GM23338 (cell line): Measurements from ENCODE around the gene VEPH1. TPM values are rescaled to one million over a fixed set of nuclear protein-coding genes. Genes with fewer than 3 reads are reported as not detected.

Experiments used
- ATAC-seq: fragments of 200-7000 bp; cut with Tn5 transposase; 3 replicates; pipeline ENCODE4 v1.9.1; 2020
- DNase-seq: peaks from one replicate; pipeline ENCODE4 v3.0.0-alpha.2; 2015; ENCODE audit warnings: low spot score
- H2AFZ ChIP-seq: fragments of 200-600 bp; sonication (generic); 2 replicates; pipeline ENCODE4 v1.8.0; 2016; ENCODE audit warnings: antibody characterized with exemption, mild to moderate bottlenecking, moderate library complexity
- H3F3A ChIP-seq: fragments of 200-600 bp; sonication (generic); replicated peaks from 2 replicates; pipeline ENCODE4 v1.8.0; 2017; ENCODE audit warnings: antibody characterized with exemption, mixed run types, low read depth
- H3K27ac ChIP-seq: fragments of 200-600 bp; sonication (generic); 2 replicates; pipeline ENCODE4 v1.6.1; 2016; ENCODE audit warnings: low read depth
- H3K27me3 ChIP-seq: fragments of 200-600 bp; sonication (generic); 2 replicates; pipeline ENCODE4 v1.8.0; 2016; ENCODE audit warnings: mild to moderate bottlenecking, mixed run types, moderate library complexity; ENCODE audit not compliant: insufficient read depth
- H3K36me3 ChIP-seq: fragments of 200-600 bp; sonication (generic); 2 replicates; pipeline ENCODE4 v1.8.0; 2016; ENCODE audit warnings: mild to moderate bottlenecking; ENCODE audit not compliant: insufficient read depth
- H3K4me1 ChIP-seq: fragments of 200-600 bp; sonication (generic); 2 replicates; pipeline ENCODE4 v1.8.0; 2016; ENCODE audit warnings: mild to moderate bottlenecking, moderate library complexity; ENCODE audit not compliant: insufficient read depth
- H3K4me2 ChIP-seq: fragments of 200-600 bp; sonication (generic); 2 replicates; pipeline ENCODE4 v1.7.1; 2017; ENCODE audit warnings: mixed run types
- H3K4me3 ChIP-seq: fragments of 200-600 bp; sonication (generic); 2 replicates; pipeline ENCODE4 v1.6.1; 2016; ENCODE audit warnings: mixed run types
- H3K79me2 ChIP-seq: fragments of 200-600 bp; sonication (generic); replicated peaks from 2 replicates; pipeline ENCODE4 v1.8.0; 2017; ENCODE audit warnings: mild to moderate bottlenecking; ENCODE audit not compliant: insufficient read depth
- H3K9me2 ChIP-seq: fragments of 200-600 bp; sonication (generic); 2 replicates; pipeline ENCODE4 v1.8.0; 2017; ENCODE audit not compliant: insufficient read depth
- H4K20me1 ChIP-seq: fragments of 200-600 bp; sonication (generic); replicated peaks from 2 replicates; pipeline ENCODE4 v1.8.0; 2017; ENCODE audit warnings: mild to moderate bottlenecking; ENCODE audit not compliant: insufficient read depth
- H3K27ac Mint-ChIP-seq: 2 replicates; pipeline ENCODE4 v1.8.0; 2020; ENCODE audit warnings: inconsistent platforms, mild to moderate bottlenecking, moderate library complexity, mixed read lengths
- H3K27me3 Mint-ChIP-seq: 3 replicates; pipeline ENCODE4 v1.8.0; 2022; ENCODE audit warnings: low read depth, mild to moderate bottlenecking, moderate library complexity, mixed read lengths, inconsistent platforms; ENCODE audit not compliant: insufficient read depth, poor library complexity
- H3K36me3 Mint-ChIP-seq: 3 replicates; pipeline ENCODE4 v1.8.0; 2021; ENCODE audit warnings: low read depth, mild to moderate bottlenecking, inconsistent platforms, moderate library complexity, mixed read lengths
- H3K4me1 Mint-ChIP-seq: 3 replicates; pipeline ENCODE4 v1.8.0; 2020; ENCODE audit warnings: mild to moderate bottlenecking, inconsistent platforms, mixed read lengths
- H3K4me3 Mint-ChIP-seq: 3 replicates; pipeline ENCODE4 v1.8.0; 2021; ENCODE audit warnings: moderate library complexity, mild to moderate bottlenecking, inconsistent platforms, mixed read lengths
- H3K9me3 Mint-ChIP-seq: 3 replicates; pipeline ENCODE4 v1.8.0; 2020; ENCODE audit warnings: moderate library complexity, mild to moderate bottlenecking, inconsistent platforms, mixed read lengths
- CREB1 ChIP-seq: fragments of 250-450 bp; sonication (Bioruptor Pico); IDR thresholded peaks from 2 replicates; pipeline ENCODE4 v1.5.0; 2020; ENCODE audit warnings: low read depth, mild to moderate bottlenecking, moderate library complexity
- EZH2 ChIP-seq: fragments of 200-600 bp; sonication (generic); IDR thresholded peaks from one replicate; pipeline ENCODE4 v1.8.0; 2017; ENCODE audit warnings: antibody characterized with exemption, mild to moderate bottlenecking, low read depth; ENCODE audit not compliant: unreplicated experiment
- POLR2AphosphoS5 ChIP-seq: IDR thresholded peaks from 2 replicates; pipeline ENCODE4 v1.6.1; 2016; ENCODE audit warnings: antibody characterized with exemption, low read depth
- STAT1 ChIP-seq: IDR thresholded peaks from one replicate; pipeline ENCODE4 v1.6.1; 2016; ENCODE audit warnings: antibody characterized with exemption; ENCODE audit not compliant: unreplicated experiment
- polyA plus RNA-seq: library from polyadenylated mRNA; unstranded; fragments of >200 nt; fragmentation: Nextera tagmentation; extraction: Ambion mirVana; gene quantifications from 2 replicates; pipeline ENCODE4 v1.2.1, GENCODE V29; 2016
- total RNA-seq: library from RNA; depleted of rRNA; stranded (reverse); fragments of >200 nt; shearing (Covaris generic); gene quantifications from 2 replicates; pipeline ENCODE4 v1.2.3, GENCODE V29; 2014
- TF ChIP-seq, protein P1 (sequence below): fragments of 250-450 bp; sonication (Bioruptor Pico); IDR thresholded peaks from 2 replicates; pipeline ENCODE4 v1.5.0; 2020; ENCODE audit warnings: mild to moderate bottlenecking, moderate library complexity
- TF ChIP-seq, protein P2 (sequence below): IDR thresholded peaks from one replicate; pipeline ENCODE4 v1.6.1; 2018; ENCODE audit warnings: antibody characterized with exemption; ENCODE audit not compliant: unreplicated experiment
- TF ChIP-seq, protein P3 (sequence below): IDR thresholded peaks from 2 replicates; pipeline ENCODE4 v1.6.1; 2016; ENCODE audit warnings: antibody characterized with exemption
- TF ChIP-seq, protein P4 (sequence below), 2 experiments: fragments of 200-600 bp in 1 of 2; sonication (generic) in 1 of 2; conservative IDR thresholded peaks; 2 replicates each; pipeline versions ENCODE4 v1.5.1 to v1.6.1; 2016 to 2017; ENCODE audit warnings: antibody characterized with exemption in 2 of 2, low read depth in 2 of 2, mild to moderate bottlenecking in 2 of 2, moderate library complexity in 1 of 2

Gene VEPH1
- total and polyA plus RNA-seq, 2 experiments from 2014 or later, result 15.4 to 33.8 TPM

DNA sequence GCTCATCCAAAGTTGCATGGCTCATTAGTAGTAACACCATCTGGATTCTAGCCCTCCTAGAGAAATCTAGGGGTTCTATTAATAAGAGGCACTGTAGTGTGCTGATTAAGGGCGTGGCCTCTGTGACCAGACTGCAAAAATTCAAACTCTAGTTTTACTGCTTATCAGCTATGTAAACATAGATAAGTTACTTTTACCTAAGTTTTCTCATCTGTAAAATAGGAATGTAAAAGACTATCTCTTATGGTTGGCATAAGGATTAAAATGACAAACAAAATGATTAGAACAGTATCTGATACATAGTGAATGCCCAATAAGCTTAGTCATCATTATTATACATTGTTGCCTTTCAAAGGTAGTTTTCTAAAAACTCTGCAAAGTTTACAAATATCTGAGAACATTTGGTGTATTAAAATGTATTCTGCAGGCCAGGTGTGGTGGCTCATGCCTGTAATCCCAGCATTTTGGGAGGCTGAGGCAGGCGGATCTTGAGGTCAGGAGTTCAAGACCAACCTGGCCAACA is 62.1 kb downstream of the VEPH1 start:
- H3K4me3 ChIP-seq, result no peak overlapping the region
- Mint-ChIP-seq H3K36me3 (no peaks in the 10 kb centered on the region), H3K9me3 (no peaks in the 10 kb centered on the region), H3K27me3 (peaks cover 12% of the 10 kb centered on the region), H3K27ac (no peak overlapping the region), H3K4me1 (peaks cover 18% of the 10 kb centered on the region), H3K4me3 (no peak overlapping the region)
- no peak overlapping the region for H3K4me2 ChIP-seq
- H3K27ac ChIP-seq, result no peak overlapping the region
- no peak for DNase-seq
- TF ChIP-seq CREB1 (CRISPR knock-in tag) (no peak), EZH2 (no peak)
- TF ChIP-seq, protein P1, sequence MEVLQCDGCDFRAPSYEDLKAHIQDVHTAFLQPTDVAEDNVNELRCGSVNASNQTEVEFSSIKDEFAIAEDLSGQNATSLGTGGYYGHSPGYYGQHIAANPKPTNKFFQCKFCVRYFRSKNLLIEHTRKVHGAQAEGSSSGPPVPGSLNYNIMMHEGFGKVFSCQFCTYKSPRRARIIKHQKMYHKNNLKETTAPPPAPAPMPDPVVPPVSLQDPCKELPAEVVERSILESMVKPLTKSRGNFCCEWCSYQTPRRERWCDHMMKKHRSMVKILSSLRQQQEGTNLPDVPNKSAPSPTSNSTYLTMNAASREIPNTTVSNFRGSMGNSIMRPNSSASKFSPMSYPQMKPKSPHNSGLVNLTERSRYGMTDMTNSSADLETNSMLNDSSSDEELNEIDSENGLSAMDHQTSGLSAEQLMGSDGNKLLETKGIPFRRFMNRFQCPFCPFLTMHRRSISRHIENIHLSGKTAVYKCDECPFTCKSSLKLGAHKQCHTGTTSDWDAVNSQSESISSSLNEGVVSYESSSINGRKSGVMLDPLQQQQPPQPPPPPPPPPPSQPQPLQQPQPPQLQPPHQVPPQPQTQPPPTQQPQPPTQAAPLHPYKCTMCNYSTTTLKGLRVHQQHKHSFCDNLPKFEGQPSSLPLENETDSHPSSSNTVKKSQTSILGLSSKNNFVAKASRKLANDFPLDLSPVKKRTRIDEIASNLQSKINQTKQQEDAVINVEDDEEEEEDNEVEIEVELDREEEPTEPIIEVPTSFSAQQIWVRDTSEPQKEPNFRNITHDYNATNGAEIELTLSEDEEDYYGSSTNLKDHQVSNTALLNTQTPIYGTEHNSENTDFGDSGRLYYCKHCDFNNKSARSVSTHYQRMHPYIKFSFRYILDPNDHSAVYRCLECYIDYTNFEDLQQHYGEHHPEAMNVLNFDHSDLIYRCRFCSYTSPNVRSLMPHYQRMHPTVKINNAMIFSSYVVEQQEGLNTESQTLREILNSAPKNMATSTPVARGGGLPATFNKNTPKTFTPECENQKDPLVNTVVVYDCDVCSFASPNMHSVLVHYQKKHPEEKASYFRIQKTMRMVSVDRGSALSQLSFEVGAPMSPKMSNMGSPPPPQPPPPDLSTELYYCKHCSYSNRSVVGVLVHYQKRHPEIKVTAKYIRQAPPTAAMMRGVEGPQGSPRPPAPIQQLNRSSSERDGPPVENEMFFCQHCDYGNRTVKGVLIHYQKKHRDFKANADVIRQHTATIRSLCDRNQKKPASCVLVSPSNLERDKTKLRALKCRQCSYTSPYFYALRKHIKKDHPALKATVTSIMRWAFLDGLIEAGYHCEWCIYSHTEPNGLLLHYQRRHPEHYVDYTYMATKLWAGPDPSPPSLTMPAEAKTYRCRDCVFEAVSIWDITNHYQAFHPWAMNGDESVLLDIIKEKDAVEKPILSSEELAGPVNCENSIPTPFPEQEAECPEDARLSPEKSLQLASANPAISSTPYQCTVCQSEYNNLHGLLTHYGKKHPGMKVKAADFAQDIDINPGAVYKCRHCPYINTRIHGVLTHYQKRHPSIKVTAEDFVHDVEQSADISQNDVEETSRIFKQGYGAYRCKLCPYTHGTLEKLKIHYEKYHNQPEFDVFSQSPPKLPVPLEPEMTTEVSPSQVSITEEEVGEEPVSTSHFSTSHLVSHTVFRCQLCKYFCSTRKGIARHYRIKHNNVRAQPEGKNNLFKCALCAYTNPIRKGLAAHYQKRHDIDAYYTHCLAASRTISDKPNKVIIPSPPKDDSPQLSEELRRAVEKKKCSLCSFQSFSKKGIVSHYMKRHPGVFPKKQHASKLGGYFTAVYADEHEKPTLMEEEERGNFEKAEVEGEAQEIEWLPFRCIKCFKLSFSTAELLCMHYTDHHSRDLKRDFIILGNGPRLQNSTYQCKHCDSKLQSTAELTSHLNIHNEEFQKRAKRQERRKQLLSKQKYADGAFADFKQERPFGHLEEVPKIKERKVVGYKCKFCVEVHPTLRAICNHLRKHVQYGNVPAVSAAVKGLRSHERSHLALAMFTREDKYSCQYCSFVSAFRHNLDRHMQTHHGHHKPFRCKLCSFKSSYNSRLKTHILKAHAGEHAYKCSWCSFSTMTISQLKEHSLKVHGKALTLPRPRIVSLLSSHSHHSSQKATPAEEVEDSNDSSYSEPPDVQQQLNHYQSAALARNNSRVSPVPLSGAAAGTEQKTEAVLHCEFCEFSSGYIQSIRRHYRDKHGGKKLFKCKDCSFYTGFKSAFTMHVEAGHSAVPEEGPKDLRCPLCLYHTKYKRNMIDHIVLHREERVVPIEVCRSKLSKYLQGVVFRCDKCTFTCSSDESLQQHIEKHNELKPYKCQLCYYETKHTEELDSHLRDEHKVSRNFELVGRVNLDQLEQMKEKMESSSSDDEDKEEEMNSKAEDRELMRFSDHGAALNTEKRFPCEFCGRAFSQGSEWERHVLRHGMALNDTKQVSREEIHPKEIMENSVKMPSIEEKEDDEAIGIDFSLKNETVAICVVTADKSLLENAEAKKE (CRISPR knock-in tag), result no peak
- H3K36me3 ChIP-seq, result no peaks in the 10 kb centered on the region
- no peaks in the 10 kb centered on the region for H3F3A ChIP-seq
- peaks cover 29% of the 10 kb centered on the region for H3K27me3 ChIP-seq
- H3K4me1 ChIP-seq, result peaks cover 11% of the 10 kb centered on the region; the same call in 1 of the 2 replicates
- H2AFZ ChIP-seq, result no peak overlapping the region
- no peaks in the 10 kb centered on the region for H3K9me2 ChIP-seq
- no peaks in the 10 kb centered on the region for H3K79me2 ChIP-seq
- ATAC-seq, result no peak
- no peaks in the 10 kb centered on the region for H4K20me1 ChIP-seq

DNA sequence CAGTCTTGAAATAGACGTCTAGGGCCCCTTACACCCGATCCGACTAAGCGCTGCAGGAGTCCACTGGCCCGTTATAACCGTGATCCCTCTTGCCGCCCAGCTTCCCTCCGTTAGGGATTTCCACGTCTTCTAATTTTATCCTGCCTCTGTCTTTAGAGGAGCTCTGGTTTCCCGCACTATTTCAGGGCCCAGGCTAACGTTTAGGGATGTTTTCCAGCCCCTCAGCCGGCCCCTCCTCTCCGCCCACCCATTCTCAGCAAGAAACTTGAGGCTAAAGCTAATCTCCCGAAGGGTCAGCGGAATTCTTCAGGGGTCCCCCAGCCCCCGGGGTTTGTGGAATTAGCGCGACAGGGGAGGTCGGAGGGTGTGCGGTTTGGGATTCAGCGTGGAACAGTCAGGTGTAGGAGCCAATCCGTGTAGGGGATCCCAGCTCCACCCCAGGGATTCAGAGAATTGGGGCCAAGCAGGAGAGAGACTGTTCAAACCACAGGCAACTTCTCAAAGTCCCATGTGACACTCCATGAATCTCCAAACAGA is 65.0 kb downstream of the VEPH1 start:
- DNase-seq, result peak; percentile 33
- TF ChIP-seq, protein P2, sequence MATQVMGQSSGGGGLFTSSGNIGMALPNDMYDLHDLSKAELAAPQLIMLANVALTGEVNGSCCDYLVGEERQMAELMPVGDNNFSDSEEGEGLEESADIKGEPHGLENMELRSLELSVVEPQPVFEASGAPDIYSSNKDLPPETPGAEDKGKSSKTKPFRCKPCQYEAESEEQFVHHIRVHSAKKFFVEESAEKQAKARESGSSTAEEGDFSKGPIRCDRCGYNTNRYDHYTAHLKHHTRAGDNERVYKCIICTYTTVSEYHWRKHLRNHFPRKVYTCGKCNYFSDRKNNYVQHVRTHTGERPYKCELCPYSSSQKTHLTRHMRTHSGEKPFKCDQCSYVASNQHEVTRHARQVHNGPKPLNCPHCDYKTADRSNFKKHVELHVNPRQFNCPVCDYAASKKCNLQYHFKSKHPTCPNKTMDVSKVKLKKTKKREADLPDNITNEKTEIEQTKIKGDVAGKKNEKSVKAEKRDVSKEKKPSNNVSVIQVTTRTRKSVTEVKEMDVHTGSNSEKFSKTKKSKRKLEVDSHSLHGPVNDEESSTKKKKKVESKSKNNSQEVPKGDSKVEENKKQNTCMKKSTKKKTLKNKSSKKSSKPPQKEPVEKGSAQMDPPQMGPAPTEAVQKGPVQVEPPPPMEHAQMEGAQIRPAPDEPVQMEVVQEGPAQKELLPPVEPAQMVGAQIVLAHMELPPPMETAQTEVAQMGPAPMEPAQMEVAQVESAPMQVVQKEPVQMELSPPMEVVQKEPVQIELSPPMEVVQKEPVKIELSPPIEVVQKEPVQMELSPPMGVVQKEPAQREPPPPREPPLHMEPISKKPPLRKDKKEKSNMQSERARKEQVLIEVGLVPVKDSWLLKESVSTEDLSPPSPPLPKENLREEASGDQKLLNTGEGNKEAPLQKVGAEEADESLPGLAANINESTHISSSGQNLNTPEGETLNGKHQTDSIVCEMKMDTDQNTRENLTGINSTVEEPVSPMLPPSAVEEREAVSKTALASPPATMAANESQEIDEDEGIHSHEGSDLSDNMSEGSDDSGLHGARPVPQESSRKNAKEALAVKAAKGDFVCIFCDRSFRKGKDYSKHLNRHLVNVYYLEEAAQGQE, result no peak
- TF ChIP-seq STAT1 (no peak), POLR2AphosphoS5 (no peak)
- TF ChIP-seq, protein P3, sequence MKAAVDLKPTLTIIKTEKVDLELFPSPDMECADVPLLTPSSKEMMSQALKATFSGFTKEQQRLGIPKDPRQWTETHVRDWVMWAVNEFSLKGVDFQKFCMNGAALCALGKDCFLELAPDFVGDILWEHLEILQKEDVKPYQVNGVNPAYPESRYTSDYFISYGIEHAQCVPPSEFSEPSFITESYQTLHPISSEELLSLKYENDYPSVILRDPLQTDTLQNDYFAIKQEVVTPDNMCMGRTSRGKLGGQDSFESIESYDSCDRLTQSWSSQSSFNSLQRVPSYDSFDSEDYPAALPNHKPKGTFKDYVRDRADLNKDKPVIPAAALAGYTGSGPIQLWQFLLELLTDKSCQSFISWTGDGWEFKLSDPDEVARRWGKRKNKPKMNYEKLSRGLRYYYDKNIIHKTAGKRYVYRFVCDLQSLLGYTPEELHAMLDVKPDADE, result no peak
- TF ChIP-seq, protein P4, sequence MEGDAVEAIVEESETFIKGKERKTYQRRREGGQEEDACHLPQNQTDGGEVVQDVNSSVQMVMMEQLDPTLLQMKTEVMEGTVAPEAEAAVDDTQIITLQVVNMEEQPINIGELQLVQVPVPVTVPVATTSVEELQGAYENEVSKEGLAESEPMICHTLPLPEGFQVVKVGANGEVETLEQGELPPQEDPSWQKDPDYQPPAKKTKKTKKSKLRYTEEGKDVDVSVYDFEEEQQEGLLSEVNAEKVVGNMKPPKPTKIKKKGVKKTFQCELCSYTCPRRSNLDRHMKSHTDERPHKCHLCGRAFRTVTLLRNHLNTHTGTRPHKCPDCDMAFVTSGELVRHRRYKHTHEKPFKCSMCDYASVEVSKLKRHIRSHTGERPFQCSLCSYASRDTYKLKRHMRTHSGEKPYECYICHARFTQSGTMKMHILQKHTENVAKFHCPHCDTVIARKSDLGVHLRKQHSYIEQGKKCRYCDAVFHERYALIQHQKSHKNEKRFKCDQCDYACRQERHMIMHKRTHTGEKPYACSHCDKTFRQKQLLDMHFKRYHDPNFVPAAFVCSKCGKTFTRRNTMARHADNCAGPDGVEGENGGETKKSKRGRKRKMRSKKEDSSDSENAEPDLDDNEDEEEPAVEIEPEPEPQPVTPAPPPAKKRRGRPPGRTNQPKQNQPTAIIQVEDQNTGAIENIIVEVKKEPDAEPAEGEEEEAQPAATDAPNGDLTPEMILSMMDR (conservative IDR thresholded peaks at IDR 0.05; ENCODE audit: low read depth in 2 of 2), result no peak

More for the DNA sequence above, 65.0 kb downstream of the VEPH1 start:
- H3K27ac Mint-ChIP-seq, result no peak overlapping the region; the same call in 1 of the 2 replicates
- H3K4me3 Mint-ChIP-seq, result peak overlapping the region; percentile 86
- Histone ChIP-seq H3K27ac (no peak overlapping the region), H3K27me3 (peaks cover 33% of the 10 kb centered on the region), H2AFZ (peak overlapping the region; percentile 97), H3K4me2 (peak overlapping the region; percentile 83), H3K4me1 (peaks cover 11% of the 10 kb centered on the region; the same call in 1 of the 2 replicates), H3K79me2 (no peaks in the 10 kb centered on the region), H3F3A (no peaks in the 10 kb centered on the region), H3K9me2 (no peaks in the 10 kb centered on the region), H3K36me3 (no peaks in the 10 kb centered on the region), H4K20me1 (no peaks in the 10 kb centered on the region), H3K4me3 (peak overlapping the region; percentile 85)
- no peaks in the 10 kb centered on the region for H3K36me3 Mint-ChIP-seq
- no peaks in the 10 kb centered on the region for H3K9me3 Mint-ChIP-seq
- peak; percentile 27 for ATAC-seq
- H3K4me1 Mint-ChIP-seq, result peaks cover 18% of the 10 kb centered on the region
- peaks cover 14% of the 10 kb centered on the region for H3K27me3 Mint-ChIP-seq
